Measurements from ENCODE around the gene PPARG.

The PPARG gene

DNA sequence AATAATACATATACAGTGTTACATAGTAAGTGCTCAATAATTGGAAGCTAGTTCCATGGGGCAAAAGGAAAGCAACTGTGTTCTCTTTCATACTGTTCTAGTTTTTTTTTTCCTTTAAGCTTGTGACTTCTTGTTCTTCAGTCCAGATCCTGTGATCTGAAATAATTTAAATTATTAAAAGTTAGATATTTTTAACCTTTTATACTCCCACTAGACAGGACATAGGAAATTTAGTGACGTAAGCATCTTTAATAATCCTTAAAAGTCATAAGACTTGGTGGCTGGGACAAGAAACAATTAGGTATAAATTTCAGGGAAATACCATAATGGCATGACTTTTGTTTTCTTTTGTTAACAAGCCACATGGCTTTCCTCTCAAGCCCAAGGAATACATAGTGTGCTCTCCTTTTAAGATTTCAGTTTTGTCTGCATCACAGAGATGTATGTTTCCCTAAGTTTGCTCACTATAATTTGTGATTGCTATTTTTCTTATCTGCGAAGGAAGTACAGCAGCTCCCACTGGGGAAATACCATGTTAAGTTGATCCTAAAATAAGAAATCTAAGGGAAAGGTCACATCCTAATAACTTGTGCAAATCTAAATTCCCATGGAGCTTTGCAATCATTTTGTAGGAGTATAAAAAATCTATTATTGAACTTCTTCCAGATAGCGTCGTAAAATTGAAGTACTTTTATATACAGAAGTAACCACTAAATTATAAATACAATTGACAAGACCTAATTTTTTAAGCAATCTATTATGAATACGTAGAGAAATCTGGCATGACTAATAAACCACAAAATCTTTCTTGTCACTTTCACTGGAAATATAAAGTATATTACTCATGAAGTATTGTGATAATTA is 30.1 kb downstream of the PPARG start:
- TF ChIP-seq, protein P1, sequence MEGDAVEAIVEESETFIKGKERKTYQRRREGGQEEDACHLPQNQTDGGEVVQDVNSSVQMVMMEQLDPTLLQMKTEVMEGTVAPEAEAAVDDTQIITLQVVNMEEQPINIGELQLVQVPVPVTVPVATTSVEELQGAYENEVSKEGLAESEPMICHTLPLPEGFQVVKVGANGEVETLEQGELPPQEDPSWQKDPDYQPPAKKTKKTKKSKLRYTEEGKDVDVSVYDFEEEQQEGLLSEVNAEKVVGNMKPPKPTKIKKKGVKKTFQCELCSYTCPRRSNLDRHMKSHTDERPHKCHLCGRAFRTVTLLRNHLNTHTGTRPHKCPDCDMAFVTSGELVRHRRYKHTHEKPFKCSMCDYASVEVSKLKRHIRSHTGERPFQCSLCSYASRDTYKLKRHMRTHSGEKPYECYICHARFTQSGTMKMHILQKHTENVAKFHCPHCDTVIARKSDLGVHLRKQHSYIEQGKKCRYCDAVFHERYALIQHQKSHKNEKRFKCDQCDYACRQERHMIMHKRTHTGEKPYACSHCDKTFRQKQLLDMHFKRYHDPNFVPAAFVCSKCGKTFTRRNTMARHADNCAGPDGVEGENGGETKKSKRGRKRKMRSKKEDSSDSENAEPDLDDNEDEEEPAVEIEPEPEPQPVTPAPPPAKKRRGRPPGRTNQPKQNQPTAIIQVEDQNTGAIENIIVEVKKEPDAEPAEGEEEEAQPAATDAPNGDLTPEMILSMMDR (IDR thresholded peaks at IDR 0.05), result no peak

DNA sequence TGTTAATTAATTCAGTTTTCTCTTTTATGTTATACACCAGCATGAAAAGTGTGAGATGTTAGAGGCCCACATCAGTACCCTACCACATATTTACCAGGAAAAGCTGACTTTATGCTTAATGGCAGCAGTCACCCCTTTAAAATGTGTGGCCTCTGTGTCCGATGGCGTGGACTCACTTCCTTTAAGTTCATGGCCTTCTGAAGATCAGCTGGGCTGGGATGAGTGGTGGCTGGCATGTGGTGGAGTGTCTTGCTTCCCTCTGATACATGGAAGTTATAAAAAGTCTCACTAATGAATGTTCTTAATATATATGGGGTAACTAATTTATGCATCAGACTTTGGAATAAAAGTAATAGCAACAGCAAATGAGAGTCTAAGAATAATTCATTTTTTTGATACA is 32.1 kb downstream of the PPARG start:
- TF ChIP-seq, protein P1 (IDR thresholded peaks at IDR 0.05), result no peak

DNA sequence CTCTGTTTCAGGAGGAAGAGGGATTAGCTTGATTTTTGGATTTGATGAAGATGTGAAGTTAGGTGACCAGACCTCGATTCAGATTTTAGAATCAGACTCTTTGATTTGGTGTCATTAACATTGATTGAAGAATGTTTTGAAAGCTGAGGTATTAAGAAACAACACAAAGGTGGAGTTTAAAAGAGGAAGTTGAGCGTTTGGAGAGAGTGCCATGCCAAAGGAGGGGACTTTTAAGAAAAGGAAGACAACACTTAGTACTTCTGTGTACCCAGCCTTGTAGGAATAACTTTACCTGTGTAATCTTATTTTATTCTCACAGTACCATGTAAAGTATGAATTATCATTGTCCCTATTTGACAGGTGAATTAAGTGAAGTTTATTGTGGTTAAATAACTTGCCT is 34.4 kb downstream of the PPARG start:
- TF ChIP-seq, protein P1 (IDR thresholded peaks at IDR 0.05), result no peak

DNA sequence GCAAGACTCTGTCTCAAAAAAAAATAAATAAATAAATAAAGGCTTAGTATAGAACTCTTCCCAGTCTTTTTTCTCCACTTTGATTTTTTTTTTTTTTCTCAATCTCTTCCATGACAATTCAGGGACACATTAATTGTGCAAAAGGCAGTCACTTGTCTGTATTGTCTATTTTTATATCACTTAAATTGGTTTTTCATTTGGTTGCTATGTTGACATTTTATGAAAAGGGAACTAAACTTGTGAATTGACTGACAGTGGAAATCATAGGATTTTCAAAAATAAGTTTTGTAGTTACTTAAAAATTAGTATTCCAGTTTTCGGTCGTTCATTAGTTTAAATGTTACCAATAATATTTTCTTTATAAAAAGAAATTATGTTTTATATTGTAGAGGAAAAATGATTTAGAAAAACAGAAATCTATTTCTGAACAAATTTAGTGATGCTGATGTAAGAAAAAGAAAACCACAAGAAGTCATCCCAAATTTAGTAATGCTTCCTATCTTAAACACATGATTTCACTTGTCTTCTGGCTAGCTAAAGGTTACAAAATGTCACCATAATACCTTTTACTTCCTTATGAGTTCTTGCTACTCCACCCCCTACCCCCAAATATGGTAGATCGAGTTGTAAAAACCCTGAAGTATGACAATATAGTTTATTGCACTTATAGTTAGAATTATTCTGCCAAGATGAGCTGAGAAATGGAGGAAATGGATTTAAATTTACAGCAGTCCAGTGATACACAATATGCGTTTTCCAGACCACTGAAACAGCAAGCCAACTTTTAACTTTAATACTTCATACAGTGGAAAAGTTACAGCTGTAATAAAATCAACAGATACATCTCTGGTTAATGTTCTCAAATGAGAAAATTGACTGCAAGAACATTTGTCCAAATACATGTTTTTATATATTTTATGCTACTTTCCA is 37.0 kb downstream of the PPARG start:
- TF ChIP-seq, protein P1 (IDR thresholded peaks at IDR 0.05), result no peak

DNA sequence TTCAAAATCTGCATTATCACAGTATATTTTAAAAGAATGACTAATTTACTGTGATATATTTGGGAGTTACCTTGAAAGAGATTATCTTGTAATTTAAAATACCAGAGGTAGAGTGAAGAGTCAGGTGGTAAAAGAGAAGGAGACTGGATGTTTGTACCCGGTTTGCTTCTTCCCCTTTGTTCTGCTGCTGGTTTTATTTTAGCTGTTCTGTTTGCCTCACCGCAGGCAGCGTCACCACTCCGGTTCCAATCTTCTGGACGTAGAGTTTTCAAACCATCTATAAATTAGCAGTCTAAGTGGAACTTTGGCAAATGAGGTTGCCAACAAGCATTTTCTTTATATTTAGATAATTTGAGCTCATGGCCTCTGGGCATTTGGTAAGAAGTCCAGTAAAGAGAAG is 38.2 kb downstream of the PPARG start:
- TF ChIP-seq, protein P1 (IDR thresholded peaks at IDR 0.05), result no peak

DNA sequence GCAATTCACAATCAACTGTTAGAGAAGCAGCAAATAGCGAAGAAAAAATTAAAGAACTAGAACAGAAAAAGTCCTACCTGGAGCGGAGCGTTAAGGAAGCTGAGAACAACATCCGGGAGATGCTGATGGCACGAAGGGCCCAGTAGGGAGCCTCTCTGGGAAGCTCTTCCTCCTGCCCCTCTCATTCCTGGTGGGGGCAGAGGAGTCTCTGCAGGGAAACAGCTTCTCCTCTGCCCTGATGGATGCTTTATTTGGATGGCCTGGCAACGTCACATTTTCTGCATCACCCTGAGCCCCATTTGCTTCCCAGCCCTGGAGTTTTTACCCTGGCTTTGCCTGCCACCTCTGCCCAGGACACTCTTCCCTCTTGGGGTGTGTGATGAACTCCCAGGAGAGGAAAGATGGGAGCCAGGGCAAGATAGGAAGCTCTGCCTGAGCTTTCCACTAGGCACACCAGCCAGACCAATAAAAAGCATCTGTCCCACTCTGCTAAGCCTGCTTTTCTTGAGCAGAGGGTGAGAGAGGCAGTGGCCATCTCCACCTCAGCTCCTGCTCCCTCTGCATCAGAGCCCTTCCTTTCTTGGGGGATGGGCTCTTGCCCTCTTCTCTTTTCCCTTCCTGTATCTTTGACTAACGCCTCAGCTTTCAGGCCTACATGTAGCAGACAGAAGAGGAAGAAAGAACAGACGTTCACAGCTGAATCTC is 39.4 kb downstream of the PPARG start:
- TF ChIP-seq, protein P1 (IDR thresholded peaks at IDR 0.05), result no peak

DNA sequence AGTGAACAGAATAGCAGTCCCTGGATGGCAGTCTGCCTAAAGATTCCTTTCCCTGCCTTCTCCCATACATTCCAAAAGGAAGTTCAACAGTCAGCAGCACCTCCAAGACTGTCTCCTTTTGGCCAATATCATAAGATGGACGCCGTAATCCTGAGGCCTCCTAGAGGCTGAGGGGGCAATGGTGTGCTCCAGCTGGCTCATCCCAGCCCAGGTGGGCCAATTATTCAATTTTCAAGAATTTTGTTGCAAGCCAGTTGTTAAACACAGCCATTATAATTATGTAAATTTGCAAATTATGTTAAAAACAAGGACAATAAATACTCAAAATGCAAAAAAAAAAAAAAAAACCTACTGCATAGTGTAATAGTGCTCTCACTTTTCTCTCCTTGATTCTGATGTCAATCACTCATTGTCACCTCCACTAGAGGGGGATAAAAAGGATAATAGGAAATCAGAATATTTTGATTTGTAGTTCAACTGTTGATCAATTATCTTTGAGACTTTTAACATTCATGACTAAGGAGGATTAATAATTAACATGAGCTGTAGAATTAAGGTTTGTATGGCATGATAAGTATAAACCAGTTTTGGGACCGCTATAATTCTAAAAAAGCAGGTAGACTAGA is 40.1 kb downstream of the PPARG start:
- TF ChIP-seq, protein P1 (IDR thresholded peaks at IDR 0.05), result peak; percentile 21; the same call in 1 of the 2 replicates
